ENCODE measurements around the gene DOCK10.

DNA sequence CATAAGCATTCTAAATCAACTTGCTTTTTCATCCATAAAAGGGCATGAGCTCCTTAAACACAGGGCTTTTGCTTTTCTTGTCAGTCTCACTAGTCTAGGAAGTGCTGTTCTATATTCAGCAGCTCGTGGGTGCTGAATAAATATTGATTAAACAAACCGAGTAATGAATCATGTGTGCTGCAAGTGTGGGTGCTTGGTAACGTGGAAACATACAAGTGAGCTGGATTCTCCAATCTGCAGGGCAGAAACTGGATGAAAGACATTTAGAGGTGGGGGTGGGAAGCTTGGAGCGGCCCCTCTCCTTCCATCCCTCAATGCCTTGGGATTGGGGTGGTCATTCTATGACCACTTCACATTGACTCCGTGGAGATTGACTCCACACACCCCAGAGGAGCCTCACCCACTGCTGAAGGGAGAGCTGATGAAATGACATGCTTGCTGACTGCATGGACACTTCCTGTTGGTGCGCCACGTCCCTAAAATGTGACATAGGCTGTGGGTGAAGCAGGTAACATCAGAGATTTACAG lies 114.6 kb downstream of the DOCK10 start:
- TF ChIP-seq, protein P1, sequence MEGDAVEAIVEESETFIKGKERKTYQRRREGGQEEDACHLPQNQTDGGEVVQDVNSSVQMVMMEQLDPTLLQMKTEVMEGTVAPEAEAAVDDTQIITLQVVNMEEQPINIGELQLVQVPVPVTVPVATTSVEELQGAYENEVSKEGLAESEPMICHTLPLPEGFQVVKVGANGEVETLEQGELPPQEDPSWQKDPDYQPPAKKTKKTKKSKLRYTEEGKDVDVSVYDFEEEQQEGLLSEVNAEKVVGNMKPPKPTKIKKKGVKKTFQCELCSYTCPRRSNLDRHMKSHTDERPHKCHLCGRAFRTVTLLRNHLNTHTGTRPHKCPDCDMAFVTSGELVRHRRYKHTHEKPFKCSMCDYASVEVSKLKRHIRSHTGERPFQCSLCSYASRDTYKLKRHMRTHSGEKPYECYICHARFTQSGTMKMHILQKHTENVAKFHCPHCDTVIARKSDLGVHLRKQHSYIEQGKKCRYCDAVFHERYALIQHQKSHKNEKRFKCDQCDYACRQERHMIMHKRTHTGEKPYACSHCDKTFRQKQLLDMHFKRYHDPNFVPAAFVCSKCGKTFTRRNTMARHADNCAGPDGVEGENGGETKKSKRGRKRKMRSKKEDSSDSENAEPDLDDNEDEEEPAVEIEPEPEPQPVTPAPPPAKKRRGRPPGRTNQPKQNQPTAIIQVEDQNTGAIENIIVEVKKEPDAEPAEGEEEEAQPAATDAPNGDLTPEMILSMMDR (IDR thresholded peaks at IDR 0.05), result no peak
- no peak for TF ChIP-seq POLR2A (IDR thresholded peaks at IDR 0.05)

Data from stomach (tissue), 4 donors.